Measurements from ENCODE around the gene SIAH3.

- TF ChIP-seq CTCF (IDR thresholded peaks at IDR 0.05; ENCODE audit: low read length) (no peak), EZH2 (IDR thresholded peaks at IDR 0.05; ENCODE audit: borderline replicate concordance, low read length) (no peak)
Observed at GRCh38 chr13:45827318-45827717, 24.2 kb downstream of the SIAH3 start.
